ENCODE results near the gene ATL3.
"Not testable (repeated sequence)": the region's sequence is repeated elsewhere in the genome, so short reads cannot be mapped to it uniquely, and the experiment has no call there.

The ATL3 gene

GRCh38 chr11:63619967-63620366 is 51.2 kb downstream of the ATL3 start:
- DNase-seq, result no peak

GRCh38 chr11:63617686-63618085 is 53.5 kb downstream of the ATL3 start:
- DNase-seq, result not testable (repeated sequence)

GRCh38 chr11:63616953-63617352 is 54.2 kb downstream of the ATL3 start:
- no peak for DNase-seq

GRCh38 chr11:63614136-63614671 is 57.0 kb downstream of the ATL3 start, which contains the start of gene PLAAT3:
Gene PLAAT3 (minus strand): TSS chr11:63614433. CDS start chr11:63614014, 419 bp downstream.
- DNase-seq, result peak; percentile 27

- DNase-seq, result no peak
These were observed 57.5 kb downstream of the ATL3 start for GRCh38 chr11:63613517-63614135.

- no peak for DNase-seq
These were observed 59.0 kb downstream of the ATL3 start for GRCh38 chr11:63612181-63612580.

GRCh38 chr11:63611395-63611747 is 59.8 kb downstream of the ATL3 start:
- DNase-seq, result no peak

- peak; percentile 49 for DNase-seq
These were observed 60.4 kb downstream of the ATL3 start for GRCh38 chr11:63610604-63611394.

GRCh38 chr11:63609971-63610580 is 61.1 kb downstream of the ATL3 start:
- DNase-seq, result no peak

- no peak for DNase-seq
These were observed 61.6 kb downstream of the ATL3 start for GRCh38 chr11:63609536-63609935.

- DNase-seq, result no peak
These were observed 62.5 kb downstream of the ATL3 start for GRCh38 chr11:63608353-63609345.

GRCh38 chr11:63603180-63603518 is 68.0 kb downstream of the ATL3 start:
- DNase-seq, result no peak

- not testable (repeated sequence) for DNase-seq
These were observed 68.6 kb downstream of the ATL3 start for GRCh38 chr11:63602290-63603179.

GRCh38 chr11:63599211-63600122 is 71.7 kb downstream of the ATL3 start:
- DNase-seq, result no peak

GRCh38 chr11:63598556-63598955 is 72.6 kb downstream of the ATL3 start:
- no peak for DNase-seq

- DNase-seq, result no peak
These were observed 75.9 kb downstream of the ATL3 start for GRCh38 chr11:63595296-63595695.

- DNase-seq, result no peak
These were observed 78.2 kb downstream of the ATL3 start for GRCh38 chr11:63592975-63593395.

GRCh38 chr11:63590024-63590788 is 81.0 kb downstream of the ATL3 start:
- DNase-seq, result no peak

- DNase-seq, result no peak
These were observed 82.2 kb downstream of the ATL3 start for GRCh38 chr11:63589000-63589399.
